NT2/D1 (cell line): ENCODE data around the gene ALPK3.

Experiments used
- YY1 ChIP-seq: IDR thresholded peaks from 2 replicates; pipeline ENCODE4 v1.6.1; 2011; ENCODE audit not compliant: insufficient read length, insufficient read depth
- ZNF274 ChIP-seq: IDR thresholded peaks from 2 replicates; pipeline ENCODE4 v1.6.1; 2011; ENCODE audit warnings: mild to moderate bottlenecking, low read depth, low read length

DNA sequence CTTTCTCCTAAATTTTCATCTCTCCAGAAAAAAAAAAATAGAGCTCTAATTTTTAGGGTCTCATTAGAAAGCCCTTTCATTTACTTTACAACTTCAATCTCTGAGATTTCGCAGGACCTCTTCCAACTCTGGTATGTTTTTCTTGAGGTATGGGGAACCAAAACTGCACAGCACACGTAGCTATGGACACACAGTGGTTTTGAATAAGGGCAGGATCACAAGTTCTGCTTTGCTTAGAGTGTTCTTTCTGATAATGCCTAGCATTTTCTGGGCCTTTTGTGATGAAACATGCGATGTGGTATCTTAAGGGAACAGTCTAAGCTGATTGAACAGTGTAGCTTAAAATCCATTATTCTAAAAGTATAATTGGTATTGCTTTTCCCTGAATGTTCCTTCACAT, 43.4 kb upstream of the ALPK3 start:
- TF ChIP-seq ZNF274 = no peak
- no peak for TF ChIP-seq YY1
